Measurements from ENCODE around the gene ATP6V0D1.

ATP6V0D1 gene

GRCh38 chr16:67399749-67400704 is 80.9 kb downstream of the ATP6V0D1 start:
- no peak overlapping the region for H3K27ac ChIP-seq
- no peaks in the 10 kb centered on the region for H3K9me3 ChIP-seq (replicated peaks in 1 of 11)
- no peak overlapping the region for H3K4me3 ChIP-seq
- peaks cover 16 to 25% (median 21%) of the 10 kb centered on the region in 11 experiments for H3K27me3 ChIP-seq
- peaks cover 5 to 23% (median 8%) of the 10 kb centered on the region in 11 experiments; a peak in 15 of 22 replicates for H4K20me1 ChIP-seq
- H3K9ac ChIP-seq, result no peak overlapping the region
- no peak for TF ChIP-seq Cebpa-rat (IDR thresholded peaks at IDR 0.05)
- no peaks in the 10 kb centered on the region for H3K36me3 ChIP-seq
- H3K4me2 ChIP-seq, result peak overlapping the region in 5 of 11 experiments; percentile 6 to 21 (median 10); a peak in 2 of 22 replicates
- peaks cover 13 to 46% (median 32%) of the 10 kb centered on the region in 10 experiments for H3K4me1 ChIP-seq

GRCh38 chr16:67399218-67399733 is 81.7 kb downstream of the ATP6V0D1 start:
- Histone ChIP-seq H3K36me3 (no peaks in the 10 kb centered on the region), H3K27me3 (peaks cover 23 to 32% (median 28%) of the 10 kb centered on the region in 11 experiments), H4K20me1 (peaks cover 11 to 30% (median 16%) of the 10 kb centered on the region in 11 experiments; a peak in 17 of 22 replicates), H3K9ac (no peak overlapping the region), H3K27ac (no peak overlapping the region), H3K4me3 (no peak overlapping the region), H3K9me3 (replicated peaks in 1 of 11) (no peaks in the 10 kb centered on the region), H3K4me2 (peak overlapping the region in 4 of 11 experiments; percentile 8 to 21 (median 12); a peak in 2 of 22 replicates), H3K4me1 (peaks cover 20 to 46% (median 33%) of the 10 kb centered on the region in 10 experiments)
- no peak for TF ChIP-seq Cebpa-rat (IDR thresholded peaks at IDR 0.05)

- H3K27ac ChIP-seq, result no peak overlapping the region
- no peak overlapping the region for H3K4me2 ChIP-seq
- H3K9ac ChIP-seq, result no peak overlapping the region
- peaks cover 11 to 36% (median 20%) of the 10 kb centered on the region in 11 experiments; a peak in 17 of 22 replicates for H4K20me1 ChIP-seq
- TF ChIP-seq Cebpa-rat (IDR thresholded peaks at IDR 0.05), result no peak
- H3K9me3 ChIP-seq (replicated peaks in 1 of 11), result no peaks in the 10 kb centered on the region
- peaks cover 21 to 46% (median 33%) of the 10 kb centered on the region in 10 experiments for H3K4me1 ChIP-seq
- H3K36me3 ChIP-seq, result no peaks in the 10 kb centered on the region
- no peak overlapping the region for H3K4me3 ChIP-seq
- peaks cover 29 to 38% (median 34%) of the 10 kb centered on the region in 11 experiments for H3K27me3 ChIP-seq
Observed at GRCh38 chr16:67398546-67399217, 82.3 kb downstream of the ATP6V0D1 start.

- Histone ChIP-seq H3K9me3 (replicated peaks in 1 of 11) (no peaks in the 10 kb centered on the region), H3K4me3 (no peak overlapping the region), H3K4me2 (no peak overlapping the region), H3K36me3 (no peaks in the 10 kb centered on the region), H3K27me3 (peaks cover 36 to 45% (median 41%) of the 10 kb centered on the region in 11 experiments), H3K9ac (no peak overlapping the region), H4K20me1 (peaks cover 11 to 37% (median 20%) of the 10 kb centered on the region in 11 experiments; a peak in 17 of 22 replicates), H3K27ac (no peak overlapping the region), H3K4me1 (peaks cover 21 to 52% (median 37%) of the 10 kb centered on the region in 10 experiments)
- no peak for TF ChIP-seq Cebpa-rat (IDR thresholded peaks at IDR 0.05)
Observed at GRCh38 chr16:67397812-67398545, 83.0 kb downstream of the ATP6V0D1 start.

- H3K9ac ChIP-seq, result no peak overlapping the region
- H3K4me3 ChIP-seq, result no peak overlapping the region
- H3K9me3 ChIP-seq (replicated peaks in 1 of 11), result no peaks in the 10 kb centered on the region
Observed at GRCh38 chr16:67397036-67397801, 83.7 kb downstream of the ATP6V0D1 start.

GRCh38 chr16:67396159-67397035 is 84.6 kb downstream of the ATP6V0D1 start:
- Histone ChIP-seq H3K9me3 (replicated peaks in 1 of 11) (no peaks in the 10 kb centered on the region), H3K9ac (no peak overlapping the region), H3K4me3 (no peak overlapping the region), H3K27ac (peak overlapping the region in 1 of 11 experiments; percentile 46; a peak in 1 of 22 replicates), H4K20me1 (peaks cover 11 to 47% (median 23%) of the 10 kb centered on the region in 11 experiments; a peak in 17 of 22 replicates), H3K36me3 (no peaks in the 10 kb centered on the region), H3K27me3 (peaks cover 52 to 61% (median 57%) of the 10 kb centered on the region in 11 experiments), H3K4me1 (peaks cover 21 to 67% (median 45%) of the 10 kb centered on the region in 10 experiments), H3K4me2 (peak overlapping the region; percentile 26 to 88 (median 70); a peak in 19 of 22 replicates)
- no peak for TF ChIP-seq Cebpa-rat (IDR thresholded peaks at IDR 0.05)

More at GRCh38 chr16:67397036-67397801, 83.7 kb downstream of the ATP6V0D1 start:
- H4K20me1 ChIP-seq, result peaks cover 11 to 39% (median 20%) of the 10 kb centered on the region in 11 experiments; a peak in 17 of 22 replicates
- no peaks in the 10 kb centered on the region for H3K36me3 ChIP-seq
- H3K27ac ChIP-seq, result peak overlapping the region in 1 of 11 experiments; percentile 46; a peak in 1 of 22 replicates
- H3K27me3 ChIP-seq, result peaks cover 44 to 53% (median 49%) of the 10 kb centered on the region in 11 experiments
- no peak for TF ChIP-seq Cebpa-rat (IDR thresholded peaks at IDR 0.05)
- H3K4me1 ChIP-seq, result peaks cover 21 to 59% (median 39%) of the 10 kb centered on the region in 10 experiments
- peak overlapping the region in 2 of 11 experiments; percentile 7 to 83; a peak in 1 of 22 replicates for H3K4me2 ChIP-seq

All from BLaER1 treated with 17β-estradiol and CSF1 and Interleukin-3, amounts not matched to agents 10 nM and 100 nM (cell line).